Kidney epithelial cell (primary cell): Measurements from ENCODE around the gene MCM3. TPM values are rescaled to one million over a fixed set of nuclear protein-coding genes. Genes with fewer than 3 reads are reported as not detected.

Experiments
- DNase-seq: peaks from one replicate; pipeline ENCODE4 v3.0.0-alpha.2; 2010; ENCODE audit warnings: low read depth
- H3K27me3 ChIP-seq: 2 replicates; pipeline ENCODE4 v1.6.0; 2011; ENCODE audit warnings: low read length; ENCODE audit not compliant: control insufficient read depth, insufficient read depth
- H3K36me3 ChIP-seq: 2 replicates; pipeline ENCODE4 v1.5.1; 2011; ENCODE audit warnings: low read length; ENCODE audit not compliant: control insufficient read depth, insufficient read depth
- H3K4me3 ChIP-seq: 2 replicates; pipeline ENCODE4 v1.5.1; 2011; ENCODE audit warnings: low read depth, mild to moderate bottlenecking, control low read depth, low read length
- CTCF ChIP-seq: IDR thresholded peaks from 2 replicates; pipeline ENCODE4 v1.5.1; 2011; ENCODE audit warnings: mild to moderate bottlenecking, moderate library complexity, low read length, control low read depth, inconsistent platforms; ENCODE audit not compliant: insufficient read depth, poor library complexity, severe bottlenecking
- total RNA-seq: library from RNA; depleted of rRNA; stranded (reverse); fragments of >200 nt; gene quantifications from 2 replicates; pipeline ENCODE4 v1.2.3, GENCODE V29; 2015

The MCM3 gene
- total RNA-seq, 1 donor from 2014 or later: 37.1 TPM

- no peaks in the 10 kb centered on the region for H3K27me3 ChIP-seq
- H3K36me3 ChIP-seq: no peaks in the 10 kb centered on the region
- DNase-seq: no peak
- no peak overlapping the region for H3K4me3 ChIP-seq
- no peak for TF ChIP-seq CTCF
Observed at GRCh38 chr6:52306972-52307870, 22.7 kb upstream of the MCM3 start.

- no peak for TF ChIP-seq CTCF
- no peak for DNase-seq
- Histone ChIP-seq H3K36me3 (no peaks in the 10 kb centered on the region), H3K27me3 (no peaks in the 10 kb centered on the region), H3K4me3 (no peak overlapping the region)
Observed at GRCh38 chr6:52305948-52306767, 21.6 kb upstream of the MCM3 start.

- TF ChIP-seq CTCF: no peak
- Histone ChIP-seq H3K4me3 (no peak overlapping the region), H3K36me3 (no peaks in the 10 kb centered on the region), H3K27me3 (no peaks in the 10 kb centered on the region)
- DNase-seq: no peak
Observed at GRCh38 chr6:52305411-52305810, 20.9 kb upstream of the MCM3 start.

GRCh38 chr6:52304983-52305390, 20.4 kb upstream of the MCM3 start:
- Histone ChIP-seq H3K27me3 (no peaks in the 10 kb centered on the region), H3K4me3 (no peak overlapping the region), H3K36me3 (no peaks in the 10 kb centered on the region)
- TF ChIP-seq CTCF: no peak
- no peak for DNase-seq

DNA sequence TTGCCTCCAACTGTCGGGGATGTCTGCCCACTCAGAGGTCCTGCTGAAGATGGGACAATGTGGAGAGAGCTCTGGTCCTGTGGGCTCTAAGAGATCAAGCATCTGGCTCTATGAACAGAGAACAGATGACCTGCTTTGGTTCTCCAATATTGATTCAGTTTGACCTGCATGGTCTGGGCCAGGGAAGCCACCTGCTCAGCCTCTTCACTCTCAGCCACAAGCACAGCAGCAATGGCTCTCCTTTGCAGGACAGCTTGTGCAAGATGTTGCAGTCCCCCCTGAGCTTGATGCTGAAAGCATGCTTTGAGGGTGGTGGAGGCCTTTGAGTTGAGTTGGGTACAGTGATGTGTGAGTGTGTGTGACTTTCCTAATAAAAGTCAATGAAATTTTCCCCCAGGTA, 18.6 kb upstream of the MCM3 start:
- TF ChIP-seq CTCF: no peak
- H3K36me3 ChIP-seq: no peaks in the 10 kb centered on the region
- H3K4me3 ChIP-seq: no peak overlapping the region
- no peak for DNase-seq
- H3K27me3 ChIP-seq: no peaks in the 10 kb centered on the region
